Activated CD4-positive, alpha-beta T cell treated with anti-CD3 and anti-CD28 coated beads for 4 hours (primary cell): ENCODE measurements around the gene PYROXD2.

Experiments
- DNase-seq, 2 donors: peaks; one replicate each; pipeline ENCODE4 v3.0.0-alpha.2; 2020

PYROXD2 gene

GRCh38 chr10:98433881-98434732 lies 19.1 kb upstream of the PYROXD2 start:
- no peak for DNase-seq

- no peak for DNase-seq
Measured at GRCh38 chr10:98433371-98433770, 18.4 kb upstream of the PYROXD2 start.

GRCh38 chr10:98432330-98432729 lies 17.3 kb upstream of the PYROXD2 start:
- no peak for DNase-seq

GRCh38 chr10:98431016-98431415 lies 16.0 kb upstream of the PYROXD2 start:
- no peak for DNase-seq

- no peak for DNase-seq
Measured at GRCh38 chr10:98430427-98430826, 15.4 kb upstream of the PYROXD2 start.

- no peak for DNase-seq
Measured at GRCh38 chr10:98429320-98430072, 14.5 kb upstream of the PYROXD2 start.

- no peak for DNase-seq
Measured at GRCh38 chr10:98427011-98427515, 12.1 kb upstream of the PYROXD2 start.

GRCh38 chr10:98425511-98426352 lies 10.8 kb upstream of the PYROXD2 start:
- DNase-seq, result peak; percentile 32 to 37

GRCh38 chr10:98424295-98425254 lies 9.6 kb upstream of the PYROXD2 start:
- no peak for DNase-seq

GRCh38 chr10:98423691-98424120 lies 8.7 kb upstream of the PYROXD2 start:
- DNase-seq, result no peak

- DNase-seq, result no peak
Measured at GRCh38 chr10:98422182-98422581, 7.2 kb upstream of the PYROXD2 start.

- DNase-seq, result no peak
Measured at GRCh38 chr10:98420786-98421185, 5.8 kb upstream of the PYROXD2 start.

GRCh38 chr10:98419469-98420261 lies 4.7 kb upstream of the PYROXD2 start:
- DNase-seq, result no peak

GRCh38 chr10:98418665-98419468 lies 3.9 kb upstream of the PYROXD2 start:
- DNase-seq, result no peak

GRCh38 chr10:98417973-98418664 lies 3.1 kb upstream of the PYROXD2 start:
- no peak for DNase-seq

GRCh38 chr10:98417481-98417959 lies 2.5 kb upstream of the PYROXD2 start:
- no peak for DNase-seq

- DNase-seq, result no peak
Measured at GRCh38 chr10:98416606-98417388, 1.8 kb upstream of the PYROXD2 start.

GRCh38 chr10:98415731-98416119 lies 743 bp upstream of the PYROXD2 start:
- DNase-seq, result no peak
